ENCODE results near the gene FSTL1.
A peak's percentile ranks its signal among the peaks of the same experiment; 100 is the strongest.

FSTL1 gene

GRCh38 chr3:120438216-120438615 is 12.6 kb downstream of the FSTL1 start:
- no peak for DNase-seq

GRCh38 chr3:120437559-120437958 is 13.2 kb downstream of the FSTL1 start:
- DNase-seq = no peak

- no peak for DNase-seq
Measured at GRCh38 chr3:120436523-120437050, 14.2 kb downstream of the FSTL1 start.

GRCh38 chr3:120435621-120436020 is 15.2 kb downstream of the FSTL1 start:
- DNase-seq = no peak

- no peak for DNase-seq
Measured at GRCh38 chr3:120433662-120434331, 17.0 kb downstream of the FSTL1 start.

- DNase-seq = no peak
Measured at GRCh38 chr3:120432150-120432860, 18.5 kb downstream of the FSTL1 start.

GRCh38 chr3:120429921-120430361 is 20.9 kb downstream of the FSTL1 start:
- DNase-seq = no peak

GRCh38 chr3:120428924-120429323 is 21.9 kb downstream of the FSTL1 start:
- DNase-seq = no peak

- no peak for DNase-seq
Measured at GRCh38 chr3:120427201-120427600, 23.6 kb downstream of the FSTL1 start.

GRCh38 chr3:120425572-120426250 is 25.1 kb downstream of the FSTL1 start:
- no peak for DNase-seq

- no peak for DNase-seq
Measured at GRCh38 chr3:120424976-120425570, 25.7 kb downstream of the FSTL1 start.

GRCh38 chr3:120424506-120424905 is 26.3 kb downstream of the FSTL1 start:
- no peak for DNase-seq

- DNase-seq = no peak
Measured at GRCh38 chr3:120423432-120423831, 27.4 kb downstream of the FSTL1 start.

- DNase-seq = no peak
Measured at GRCh38 chr3:120421926-120422325, 28.9 kb downstream of the FSTL1 start.

GRCh38 chr3:120420928-120421551 is 29.8 kb downstream of the FSTL1 start:
- no peak for DNase-seq

- DNase-seq = no peak
Measured at GRCh38 chr3:120420360-120420759, 30.4 kb downstream of the FSTL1 start.

- DNase-seq = no peak
Measured at GRCh38 chr3:120419797-120420196, 31.0 kb downstream of the FSTL1 start.

GRCh38 chr3:120418866-120419490 is 31.8 kb downstream of the FSTL1 start:
- peak; percentile 83 for DNase-seq

- DNase-seq = no peak
Measured at GRCh38 chr3:120418446-120418845, 32.3 kb downstream of the FSTL1 start.

- DNase-seq = peak; percentile 97
Measured at GRCh38 chr3:120417272-120417911, 33.4 kb downstream of the FSTL1 start.

- no peak for DNase-seq
Measured at GRCh38 chr3:120416868-120417267, 33.9 kb downstream of the FSTL1 start.

- no peak for DNase-seq
Measured at GRCh38 chr3:120415756-120416155, 35.0 kb downstream of the FSTL1 start.

All from islet precursor cell (in vitro differentiated cells).